ENCODE results near the gene NRXN3. TPM values are rescaled to one million over a fixed set of nuclear protein-coding genes. Genes with fewer than 3 reads are reported as not detected.

NRXN3 gene
- total RNA-seq, 2 experiments from 2014 or later, result not detected

- Mint-ChIP-seq H3K4me3 (no peak overlapping the region), H3K9me3 (no peaks in the 10 kb centered on the region), H3K27me3 (no peaks in the 10 kb centered on the region), H3K27ac (no peak overlapping the region), H3K36me3 (no peaks in the 10 kb centered on the region), H3K4me1 (ENCODE audit: low read depth) (no peaks in the 10 kb centered on the region)
- ChIA-PET CTCF (no interaction called here), POLR2A (no interaction called here)
- DNase-seq, result no peak
- intact Hi-C loops (cut with micrococcal nuclease), result no loop called here
These were observed 1685.6 kb downstream of the NRXN3 start for GRCh38 chr14:79855789-79856188.

GRCh38 chr14:79856381-79856780 lies 1686.2 kb downstream of the NRXN3 start:
- POLR2A ChIA-PET, result no interaction called here
- no peak overlapping the region for H3K4me3 Mint-ChIP-seq
- H3K27me3 Mint-ChIP-seq, result no peaks in the 10 kb centered on the region
- no peaks in the 10 kb centered on the region for H3K4me1 Mint-ChIP-seq (ENCODE audit: low read depth)
- intact Hi-C loops (cut with micrococcal nuclease), result no loop called here
- no peak for DNase-seq
- CTCF ChIA-PET, result no interaction called here
- no peaks in the 10 kb centered on the region for H3K36me3 Mint-ChIP-seq
- no peak overlapping the region for H3K27ac Mint-ChIP-seq
- H3K9me3 Mint-ChIP-seq, result peaks cover under 1% of the 10 kb centered on the region

- H3K27ac Mint-ChIP-seq, result no peak overlapping the region
- H3K4me3 Mint-ChIP-seq, result no peak overlapping the region
- no peaks in the 10 kb centered on the region for H3K27me3 Mint-ChIP-seq
- DNase-seq, result no peak
- ChIA-PET POLR2A (no interaction called here), CTCF (no interaction called here)
- intact Hi-C loops (cut with micrococcal nuclease), result no loop called here
- peaks cover 7% of the 10 kb centered on the region for H3K9me3 Mint-ChIP-seq
- H3K36me3 Mint-ChIP-seq, result no peaks in the 10 kb centered on the region
- H3K4me1 Mint-ChIP-seq (ENCODE audit: low read depth), result no peaks in the 10 kb centered on the region
These were observed 1690.9 kb downstream of the NRXN3 start for GRCh38 chr14:79861111-79861510.

- H3K4me1 Mint-ChIP-seq (ENCODE audit: low read depth), result no peaks in the 10 kb centered on the region
- no peaks in the 10 kb centered on the region for H3K27me3 Mint-ChIP-seq
- POLR2A ChIA-PET, result no interaction called here
These were observed 1691.9 kb downstream of the NRXN3 start for GRCh38 chr14:79862045-79862444.

GRCh38 chr14:79871136-79871535 lies 1701.0 kb downstream of the NRXN3 start:
- Mint-ChIP-seq H3K4me1 (ENCODE audit: low read depth) (no peaks in the 10 kb centered on the region), H3K9me3 (no peaks in the 10 kb centered on the region), H3K27ac (no peak overlapping the region), H3K4me3 (no peak overlapping the region), H3K36me3 (no peaks in the 10 kb centered on the region), H3K27me3 (no peaks in the 10 kb centered on the region)
- ChIA-PET POLR2A (no interaction called here), CTCF (no interaction called here)
- no peak for DNase-seq
- intact Hi-C loops (cut with micrococcal nuclease), result no loop called here

More at GRCh38 chr14:79862045-79862444, 1691.9 kb downstream of the NRXN3 start:
- intact Hi-C loops (cut with micrococcal nuclease), result no loop called here
- no peak overlapping the region for H3K4me3 Mint-ChIP-seq
- no peaks in the 10 kb centered on the region for H3K36me3 Mint-ChIP-seq
- H3K27ac Mint-ChIP-seq, result no peak overlapping the region
- no peak for DNase-seq
- H3K9me3 Mint-ChIP-seq, result peaks cover 7% of the 10 kb centered on the region
- CTCF ChIA-PET, result no interaction called here

GRCh38 chr14:79878229-79878628 lies 1708.1 kb downstream of the NRXN3 start:
- CTCF ChIA-PET, result no interaction called here
- Mint-ChIP-seq H3K4me1 (ENCODE audit: low read depth) (no peaks in the 10 kb centered on the region), H3K4me3 (no peak overlapping the region), H3K9me3 (no peaks in the 10 kb centered on the region), H3K36me3 (no peaks in the 10 kb centered on the region), H3K27ac (no peak overlapping the region), H3K27me3 (no peaks in the 10 kb centered on the region)
- DNase-seq, result no peak
- POLR2A ChIA-PET, result no interaction called here
- intact Hi-C loops (cut with micrococcal nuclease), result no loop called here

- Mint-ChIP-seq H3K4me1 (ENCODE audit: low read depth) (no peaks in the 10 kb centered on the region), H3K9me3 (no peaks in the 10 kb centered on the region), H3K4me3 (no peak overlapping the region), H3K27ac (no peak overlapping the region), H3K27me3 (no peaks in the 10 kb centered on the region), H3K36me3 (no peaks in the 10 kb centered on the region)
- intact Hi-C loops (cut with micrococcal nuclease), result no loop called here
- no peak for DNase-seq
- ChIA-PET CTCF (no interaction called here), POLR2A (no interaction called here)
These were observed 1708.6 kb downstream of the NRXN3 start for GRCh38 chr14:79878785-79879184.

- DNase-seq, result no peak
- no peaks in the 10 kb centered on the region for H3K4me1 Mint-ChIP-seq (ENCODE audit: low read depth)
- no peaks in the 10 kb centered on the region for H3K9me3 Mint-ChIP-seq
- no peaks in the 10 kb centered on the region for H3K36me3 Mint-ChIP-seq
- H3K4me3 Mint-ChIP-seq, result no peak overlapping the region
- H3K27ac Mint-ChIP-seq, result no peak overlapping the region
- intact Hi-C loops (cut with micrococcal nuclease), result no loop called here
- POLR2A ChIA-PET, result no interaction called here
- CTCF ChIA-PET, result no interaction called here
- H3K27me3 Mint-ChIP-seq, result no peaks in the 10 kb centered on the region
These were observed 1711.1 kb downstream of the NRXN3 start for GRCh38 chr14:79881299-79881698.

- DNase-seq, result no peak
- H3K4me3 Mint-ChIP-seq, result no peak overlapping the region
- no peaks in the 10 kb centered on the region for H3K9me3 Mint-ChIP-seq
- no peaks in the 10 kb centered on the region for H3K27me3 Mint-ChIP-seq
- H3K4me1 Mint-ChIP-seq (ENCODE audit: low read depth), result no peaks in the 10 kb centered on the region
- H3K27ac Mint-ChIP-seq, result no peak overlapping the region
- POLR2A ChIA-PET, result no interaction called here
- no peaks in the 10 kb centered on the region for H3K36me3 Mint-ChIP-seq
- intact Hi-C loops (cut with micrococcal nuclease), result no loop called here
- CTCF ChIA-PET, result no interaction called here
These were observed 1720.4 kb downstream of the NRXN3 start for GRCh38 chr14:79890527-79890926.

GRCh38 chr14:79896009-79896408 lies 1725.8 kb downstream of the NRXN3 start:
- no peaks in the 10 kb centered on the region for H3K27me3 Mint-ChIP-seq
- ChIA-PET POLR2A (no interaction called here), CTCF (no interaction called here)
- no peak for DNase-seq
- H3K4me1 Mint-ChIP-seq (ENCODE audit: low read depth), result no peaks in the 10 kb centered on the region
- H3K9me3 Mint-ChIP-seq, result peaks cover 2% of the 10 kb centered on the region
- no peak overlapping the region for H3K4me3 Mint-ChIP-seq
- H3K36me3 Mint-ChIP-seq, result no peaks in the 10 kb centered on the region
- no peak overlapping the region for H3K27ac Mint-ChIP-seq
- intact Hi-C loops (cut with micrococcal nuclease), result no loop called here

- no peak for DNase-seq
- Mint-ChIP-seq H3K9me3 (peaks cover 2% of the 10 kb centered on the region), H3K27ac (no peak overlapping the region), H3K36me3 (no peaks in the 10 kb centered on the region), H3K4me3 (no peak overlapping the region), H3K27me3 (no peaks in the 10 kb centered on the region), H3K4me1 (ENCODE audit: low read depth) (no peaks in the 10 kb centered on the region)
- ChIA-PET POLR2A (no interaction called here), CTCF (no interaction called here)
- intact Hi-C loops (cut with micrococcal nuclease), result no loop called here
These were observed 1729.4 kb downstream of the NRXN3 start for GRCh38 chr14:79899610-79900009.

GRCh38 chr14:79904497-79904896 lies 1734.3 kb downstream of the NRXN3 start:
- H3K27me3 Mint-ChIP-seq, result no peaks in the 10 kb centered on the region
- H3K9me3 Mint-ChIP-seq, result peaks cover 2% of the 10 kb centered on the region
- POLR2A ChIA-PET, result no interaction called here
- H3K4me3 Mint-ChIP-seq, result no peak overlapping the region
- CTCF ChIA-PET, result no interaction called here
- no peak overlapping the region for H3K27ac Mint-ChIP-seq
- no peaks in the 10 kb centered on the region for H3K36me3 Mint-ChIP-seq
- no peaks in the 10 kb centered on the region for H3K4me1 Mint-ChIP-seq (ENCODE audit: low read depth)
- DNase-seq, result no peak
- intact Hi-C loops (cut with micrococcal nuclease), result no loop called here

- CTCF ChIA-PET, result no interaction called here
- Mint-ChIP-seq H3K9me3 (peaks cover 2% of the 10 kb centered on the region), H3K36me3 (no peaks in the 10 kb centered on the region), H3K4me3 (no peak overlapping the region), H3K27ac (no peak overlapping the region), H3K4me1 (ENCODE audit: low read depth) (no peaks in the 10 kb centered on the region), H3K27me3 (no peaks in the 10 kb centered on the region)
- POLR2A ChIA-PET, result no interaction called here
- intact Hi-C loops (cut with micrococcal nuclease), result no loop called here
- DNase-seq, result no peak
These were observed 1736.8 kb downstream of the NRXN3 start for GRCh38 chr14:79906994-79907393.

GRCh38 chr14:79910086-79910485 lies 1739.9 kb downstream of the NRXN3 start:
- no peaks in the 10 kb centered on the region for H3K4me1 Mint-ChIP-seq (ENCODE audit: low read depth)
- H3K9me3 Mint-ChIP-seq, result peaks cover 2% of the 10 kb centered on the region
- intact Hi-C loops (cut with micrococcal nuclease), result no loop called here
- no peaks in the 10 kb centered on the region for H3K27me3 Mint-ChIP-seq
- CTCF ChIA-PET, result no interaction called here
- DNase-seq, result no peak
- POLR2A ChIA-PET, result no interaction called here
- no peak overlapping the region for H3K4me3 Mint-ChIP-seq
- no peaks in the 10 kb centered on the region for H3K36me3 Mint-ChIP-seq
- no peak overlapping the region for H3K27ac Mint-ChIP-seq

Data from activated CD4-positive, alpha-beta memory T cell treated with anti-CD3 and anti-CD28 coated beads for 36 hours (primary cell).